SK-N-SH treated with all-trans-retinoic acid at 6 μM for 48 hours (cell line): Measurements from ENCODE around the gene COQ2.

ENCODE experiments used
- GLIS3 ChIP-seq: fragments of 250-450 bp; sonication (Bioruptor Pico); IDR thresholded peaks from 2 replicates; pipeline ENCODE4 v1.5.0; 2020; ENCODE audit warnings: mild to moderate bottlenecking, moderate library complexity
- PATZ1 ChIP-seq: fragments of 250-450 bp; sonication (Bioruptor Pico); IDR thresholded peaks from 2 replicates; pipeline ENCODE4 v1.8.0; 2020; ENCODE audit warnings: mild to moderate bottlenecking, moderate library complexity, borderline replicate concordance
- PPARA ChIP-seq: fragments of 250-450 bp; sonication (Bioruptor Pico); IDR thresholded peaks from 2 replicates; pipeline ENCODE4 v1.5.0; 2020; ENCODE audit warnings: mild to moderate bottlenecking, borderline replicate concordance
- ZNF70 ChIP-seq: fragments of 450-650 bp; formaldehyde crosslinking; IDR thresholded peaks from 2 replicates; pipeline ENCODE4 v1.5.0; 2020; ENCODE audit warnings: mild to moderate bottlenecking, moderate library complexity
- ZNF8 ChIP-seq: fragments of 450-650 bp; formaldehyde crosslinking; IDR thresholded peaks from 2 replicates; pipeline ENCODE4 v1.5.0; 2020; ENCODE audit warnings: mild to moderate bottlenecking, moderate library complexity
- TF ChIP-seq, protein P1 (sequence below): fragments of 250-450 bp; sonication (Bioruptor Pico); IDR thresholded peaks from 2 replicates; pipeline ENCODE4 v1.5.1; 2020; ENCODE audit warnings: low read depth, mild to moderate bottlenecking, moderate library complexity

- TF ChIP-seq, protein P1, sequence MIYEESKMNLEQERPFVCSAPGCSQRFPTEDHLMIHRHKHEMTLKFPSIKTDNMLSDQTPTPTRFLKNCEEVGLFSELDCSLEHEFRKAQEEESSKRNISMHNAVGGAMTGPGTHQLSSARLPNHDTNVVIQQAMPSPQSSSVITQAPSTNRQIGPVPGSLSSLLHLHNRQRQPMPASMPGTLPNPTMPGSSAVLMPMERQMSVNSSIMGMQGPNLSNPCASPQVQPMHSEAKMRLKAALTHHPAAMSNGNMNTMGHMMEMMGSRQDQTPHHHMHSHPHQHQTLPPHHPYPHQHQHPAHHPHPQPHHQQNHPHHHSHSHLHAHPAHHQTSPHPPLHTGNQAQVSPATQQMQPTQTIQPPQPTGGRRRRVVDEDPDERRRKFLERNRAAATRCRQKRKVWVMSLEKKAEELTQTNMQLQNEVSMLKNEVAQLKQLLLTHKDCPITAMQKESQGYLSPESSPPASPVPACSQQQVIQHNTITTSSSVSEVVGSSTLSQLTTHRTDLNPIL (CRISPR knock-in tag): no peak
- no peak for TF ChIP-seq ZNF8 (CRISPR knock-in tag)
- TF ChIP-seq PATZ1 (CRISPR knock-in tag): no peak
- no peak for TF ChIP-seq ZNF70 (CRISPR knock-in tag)
- no peak for TF ChIP-seq PPARA (CRISPR knock-in tag)
- TF ChIP-seq GLIS3 (CRISPR knock-in tag): no peak
These were observed 30.8 kb upstream of the COQ2 start for GRCh38 chr4:83315341-83315870.
